HL-60 (cell line): ENCODE results near the gene CLDND1.

Experiments
- TF ChIP-seq, protein P1 (sequence below): IDR thresholded peaks from 2 replicates; pipeline ENCODE4 v1.6.1; 2012; ENCODE audit warnings: low read depth; ENCODE audit not compliant: insufficient replicate concordance
- TF ChIP-seq, protein P2 (sequence below): IDR thresholded peaks from one replicate; pipeline ENCODE4 v1.5.1; 2011; ENCODE audit warnings: low read length, control low read depth, inconsistent platforms; ENCODE audit not compliant: insufficient read depth

DNA sequence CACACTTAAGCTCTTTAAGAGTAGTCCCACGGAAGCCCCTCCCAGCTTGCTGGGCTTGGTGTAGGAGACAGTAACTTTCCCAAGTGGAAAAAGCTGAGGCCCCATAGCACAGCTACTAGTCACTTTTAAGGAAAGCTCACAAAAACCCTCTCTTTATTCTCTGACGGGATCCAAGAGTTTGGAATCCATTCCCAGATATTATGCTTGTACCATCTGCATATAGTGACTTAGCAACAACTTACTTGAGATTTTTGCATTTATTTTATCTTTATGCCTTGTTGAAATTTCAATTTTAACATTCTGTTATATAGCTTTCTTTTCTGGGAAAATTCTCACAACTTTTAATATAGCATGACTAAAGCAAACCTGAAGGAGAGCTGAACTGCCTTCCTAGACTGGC lies 28.5 kb upstream of the CLDND1 start:
- TF ChIP-seq, protein P1, sequence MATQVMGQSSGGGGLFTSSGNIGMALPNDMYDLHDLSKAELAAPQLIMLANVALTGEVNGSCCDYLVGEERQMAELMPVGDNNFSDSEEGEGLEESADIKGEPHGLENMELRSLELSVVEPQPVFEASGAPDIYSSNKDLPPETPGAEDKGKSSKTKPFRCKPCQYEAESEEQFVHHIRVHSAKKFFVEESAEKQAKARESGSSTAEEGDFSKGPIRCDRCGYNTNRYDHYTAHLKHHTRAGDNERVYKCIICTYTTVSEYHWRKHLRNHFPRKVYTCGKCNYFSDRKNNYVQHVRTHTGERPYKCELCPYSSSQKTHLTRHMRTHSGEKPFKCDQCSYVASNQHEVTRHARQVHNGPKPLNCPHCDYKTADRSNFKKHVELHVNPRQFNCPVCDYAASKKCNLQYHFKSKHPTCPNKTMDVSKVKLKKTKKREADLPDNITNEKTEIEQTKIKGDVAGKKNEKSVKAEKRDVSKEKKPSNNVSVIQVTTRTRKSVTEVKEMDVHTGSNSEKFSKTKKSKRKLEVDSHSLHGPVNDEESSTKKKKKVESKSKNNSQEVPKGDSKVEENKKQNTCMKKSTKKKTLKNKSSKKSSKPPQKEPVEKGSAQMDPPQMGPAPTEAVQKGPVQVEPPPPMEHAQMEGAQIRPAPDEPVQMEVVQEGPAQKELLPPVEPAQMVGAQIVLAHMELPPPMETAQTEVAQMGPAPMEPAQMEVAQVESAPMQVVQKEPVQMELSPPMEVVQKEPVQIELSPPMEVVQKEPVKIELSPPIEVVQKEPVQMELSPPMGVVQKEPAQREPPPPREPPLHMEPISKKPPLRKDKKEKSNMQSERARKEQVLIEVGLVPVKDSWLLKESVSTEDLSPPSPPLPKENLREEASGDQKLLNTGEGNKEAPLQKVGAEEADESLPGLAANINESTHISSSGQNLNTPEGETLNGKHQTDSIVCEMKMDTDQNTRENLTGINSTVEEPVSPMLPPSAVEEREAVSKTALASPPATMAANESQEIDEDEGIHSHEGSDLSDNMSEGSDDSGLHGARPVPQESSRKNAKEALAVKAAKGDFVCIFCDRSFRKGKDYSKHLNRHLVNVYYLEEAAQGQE = no peak
- TF ChIP-seq, protein P2, sequence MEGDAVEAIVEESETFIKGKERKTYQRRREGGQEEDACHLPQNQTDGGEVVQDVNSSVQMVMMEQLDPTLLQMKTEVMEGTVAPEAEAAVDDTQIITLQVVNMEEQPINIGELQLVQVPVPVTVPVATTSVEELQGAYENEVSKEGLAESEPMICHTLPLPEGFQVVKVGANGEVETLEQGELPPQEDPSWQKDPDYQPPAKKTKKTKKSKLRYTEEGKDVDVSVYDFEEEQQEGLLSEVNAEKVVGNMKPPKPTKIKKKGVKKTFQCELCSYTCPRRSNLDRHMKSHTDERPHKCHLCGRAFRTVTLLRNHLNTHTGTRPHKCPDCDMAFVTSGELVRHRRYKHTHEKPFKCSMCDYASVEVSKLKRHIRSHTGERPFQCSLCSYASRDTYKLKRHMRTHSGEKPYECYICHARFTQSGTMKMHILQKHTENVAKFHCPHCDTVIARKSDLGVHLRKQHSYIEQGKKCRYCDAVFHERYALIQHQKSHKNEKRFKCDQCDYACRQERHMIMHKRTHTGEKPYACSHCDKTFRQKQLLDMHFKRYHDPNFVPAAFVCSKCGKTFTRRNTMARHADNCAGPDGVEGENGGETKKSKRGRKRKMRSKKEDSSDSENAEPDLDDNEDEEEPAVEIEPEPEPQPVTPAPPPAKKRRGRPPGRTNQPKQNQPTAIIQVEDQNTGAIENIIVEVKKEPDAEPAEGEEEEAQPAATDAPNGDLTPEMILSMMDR = no peak
